Raji (cell line): ENCODE results near the gene DNAJB8.

ENCODE experiments used
- POLR2A ChIP-seq: IDR thresholded peaks from 2 replicates; pipeline ENCODE4 v1.6.1; 2011; ENCODE audit warnings: low read depth, low read length, control low read depth; ENCODE audit not compliant: insufficient read depth

Gene DNAJB8

GRCh38 chr3:128489927-128490649 is 23.4 kb upstream of the DNAJB8 start:
- no peak for TF ChIP-seq POLR2A

DNA sequence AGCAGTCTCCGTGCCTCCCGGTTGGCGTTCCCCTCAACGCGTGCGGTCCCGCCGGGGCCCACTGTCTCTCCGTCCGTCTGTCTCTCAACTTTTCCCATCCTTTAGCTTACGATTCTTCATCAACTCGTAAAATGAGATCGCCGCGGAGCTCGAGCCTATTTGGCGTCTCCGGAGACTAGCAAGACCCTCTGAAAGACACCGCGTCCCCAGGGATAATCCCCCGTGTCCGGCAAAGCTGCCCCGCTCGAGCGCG is 22.9 kb upstream of the DNAJB8 start:
- TF ChIP-seq POLR2A = no peak

- no peak for TF ChIP-seq POLR2A
Observed at GRCh38 chr3:128488991-128489673, 22.4 kb upstream of the DNAJB8 start.

DNA sequence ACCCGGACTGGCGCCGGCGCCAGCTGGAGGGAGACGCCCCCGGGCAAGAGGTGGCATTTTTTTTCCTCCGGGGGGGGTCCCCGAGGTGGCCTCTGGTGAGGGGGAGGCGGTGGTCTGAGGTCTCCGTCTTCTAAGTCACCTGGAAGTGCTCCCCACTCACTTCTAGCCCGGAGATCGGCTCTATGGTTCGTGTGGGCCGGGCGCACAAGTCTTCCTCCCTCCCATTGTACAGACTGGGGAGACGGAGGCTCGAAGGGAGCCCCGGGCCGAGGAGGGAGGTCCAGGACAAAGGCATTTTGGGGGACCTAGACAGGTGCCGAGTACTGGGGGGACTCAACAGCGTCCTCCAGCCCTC is 21.9 kb upstream of the DNAJB8 start:
- no peak for TF ChIP-seq POLR2A

DNA sequence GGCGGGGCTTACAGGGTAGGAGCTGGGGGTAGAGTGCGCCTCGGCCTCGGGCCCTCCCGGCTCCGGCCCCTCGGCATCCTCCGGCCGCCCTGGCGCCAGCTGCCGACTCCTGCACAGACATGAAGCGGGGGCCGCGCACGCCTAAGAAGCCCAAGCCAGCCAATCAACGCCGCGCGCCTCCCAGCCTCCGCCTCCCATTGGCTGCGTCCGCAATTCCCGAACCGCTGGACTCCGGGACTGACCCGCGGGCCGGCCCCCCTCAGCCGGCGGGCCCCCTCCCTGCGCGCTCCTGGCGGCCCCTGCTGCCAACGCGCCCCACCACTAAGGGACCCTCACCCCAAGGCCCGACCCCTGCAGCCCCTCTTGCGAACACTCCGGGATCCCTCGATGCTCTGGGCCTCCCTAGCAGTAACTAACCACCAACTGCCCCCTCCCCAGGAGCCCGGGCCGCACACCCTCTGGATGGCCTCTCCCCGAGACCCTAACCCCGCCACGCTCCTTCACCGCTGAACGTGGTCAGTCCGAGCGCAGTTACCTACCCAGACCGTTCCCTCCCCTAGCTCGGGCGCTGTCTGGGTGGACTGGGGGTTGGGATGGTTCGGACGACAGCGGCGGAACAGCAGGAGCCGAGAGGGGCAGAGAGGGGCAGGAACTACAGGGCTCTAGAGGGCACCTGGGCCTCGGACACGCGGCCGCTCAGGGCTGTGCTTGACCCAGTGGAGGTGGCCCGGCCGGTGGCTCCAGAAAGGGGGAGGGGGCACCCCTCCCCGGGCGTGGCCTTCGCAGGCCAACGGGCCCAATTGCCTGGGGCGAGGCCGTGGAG is 21.3 kb upstream of the DNAJB8 start:
- no peak for TF ChIP-seq POLR2A

- TF ChIP-seq POLR2A = no peak
Observed at GRCh38 chr3:128487538-128487812, 20.8 kb upstream of the DNAJB8 start.

DNA sequence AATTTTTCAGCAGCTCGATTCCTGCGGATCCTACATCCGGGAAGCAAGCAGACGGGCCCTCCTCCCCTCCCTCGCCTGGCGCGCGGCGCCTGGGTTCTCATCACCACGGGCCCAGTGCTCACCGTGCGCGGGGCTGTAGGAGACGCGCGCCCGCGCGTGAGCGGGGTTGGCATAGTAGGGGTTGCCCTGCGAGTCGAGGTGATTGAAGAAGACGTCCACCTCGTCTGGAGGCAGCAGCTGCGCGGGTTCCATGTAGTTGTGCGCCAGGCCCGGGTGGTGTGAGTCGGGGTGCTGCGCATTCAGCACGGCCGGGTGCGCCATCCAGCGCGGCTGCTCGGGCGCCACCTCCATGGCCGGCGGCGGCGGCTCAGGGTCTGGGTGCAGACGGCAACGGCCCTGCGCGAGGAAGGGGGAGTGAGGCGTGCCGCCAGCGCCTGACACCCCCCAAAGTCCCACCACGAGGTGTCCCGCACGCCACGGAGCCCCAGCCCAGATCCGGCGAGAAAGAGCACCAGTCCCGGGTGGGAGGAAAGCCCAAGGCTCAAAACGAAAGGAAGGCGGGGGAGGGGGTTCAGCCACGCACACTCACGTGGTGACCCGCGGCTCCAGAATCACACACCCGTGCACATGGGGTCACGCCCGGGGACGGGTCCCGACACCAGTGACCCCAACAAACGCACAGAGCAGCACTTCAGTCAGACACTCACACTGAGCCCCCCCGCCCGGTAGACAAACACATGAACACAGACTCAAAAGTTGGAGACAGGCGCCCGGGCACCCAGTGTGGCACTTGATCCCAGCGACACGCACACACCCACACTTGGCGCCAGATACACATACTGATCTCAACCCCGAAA is 20.2 kb upstream of the DNAJB8 start:
- TF ChIP-seq POLR2A = no peak

DNA sequence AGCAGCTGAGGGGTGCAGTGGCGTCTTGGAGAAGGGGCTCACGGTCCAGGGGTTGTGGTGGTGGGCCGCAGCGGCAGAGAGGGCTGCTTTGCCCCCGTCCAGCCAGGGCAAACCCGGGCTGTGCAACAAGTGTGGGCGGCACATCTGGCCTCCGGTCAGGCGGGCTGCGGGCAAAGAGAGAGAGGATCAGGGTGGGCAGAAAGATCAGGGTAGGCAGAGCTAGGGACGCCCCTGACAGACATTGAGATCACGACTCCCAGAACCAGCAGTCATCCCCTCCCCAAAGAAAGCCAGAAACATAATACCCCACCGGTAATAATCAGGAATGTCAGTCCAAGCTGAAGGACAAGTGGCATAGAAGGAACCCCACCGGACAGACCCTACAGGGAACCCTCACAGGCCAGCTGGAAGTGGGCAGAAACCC is 19.5 kb upstream of the DNAJB8 start:
- no peak for TF ChIP-seq POLR2A

GRCh38 chr3:128485282-128486204 is 18.9 kb upstream of the DNAJB8 start:
- no peak for TF ChIP-seq POLR2A

GRCh38 chr3:128484404-128485281 is 18.0 kb upstream of the DNAJB8 start:
- no peak for TF ChIP-seq POLR2A

GRCh38 chr3:128483657-128484403 is 17.1 kb upstream of the DNAJB8 start:
- no peak for TF ChIP-seq POLR2A

GRCh38 chr3:128482666-128483656 is 16.3 kb upstream of the DNAJB8 start:
- no peak for TF ChIP-seq POLR2A
